ENCODE measurements around the gene CCDC51. TPM values are rescaled to one million over a fixed set of nuclear protein-coding genes. Genes with fewer than 3 reads are reported as not detected.
A peak's percentile ranks its signal among the peaks of the same experiment; 100 is the strongest.

The CCDC51 gene
- total and polyA plus RNA-seq, 10 donors = 8.4 to 22.2 (median 15.0) TPM

DNA sequence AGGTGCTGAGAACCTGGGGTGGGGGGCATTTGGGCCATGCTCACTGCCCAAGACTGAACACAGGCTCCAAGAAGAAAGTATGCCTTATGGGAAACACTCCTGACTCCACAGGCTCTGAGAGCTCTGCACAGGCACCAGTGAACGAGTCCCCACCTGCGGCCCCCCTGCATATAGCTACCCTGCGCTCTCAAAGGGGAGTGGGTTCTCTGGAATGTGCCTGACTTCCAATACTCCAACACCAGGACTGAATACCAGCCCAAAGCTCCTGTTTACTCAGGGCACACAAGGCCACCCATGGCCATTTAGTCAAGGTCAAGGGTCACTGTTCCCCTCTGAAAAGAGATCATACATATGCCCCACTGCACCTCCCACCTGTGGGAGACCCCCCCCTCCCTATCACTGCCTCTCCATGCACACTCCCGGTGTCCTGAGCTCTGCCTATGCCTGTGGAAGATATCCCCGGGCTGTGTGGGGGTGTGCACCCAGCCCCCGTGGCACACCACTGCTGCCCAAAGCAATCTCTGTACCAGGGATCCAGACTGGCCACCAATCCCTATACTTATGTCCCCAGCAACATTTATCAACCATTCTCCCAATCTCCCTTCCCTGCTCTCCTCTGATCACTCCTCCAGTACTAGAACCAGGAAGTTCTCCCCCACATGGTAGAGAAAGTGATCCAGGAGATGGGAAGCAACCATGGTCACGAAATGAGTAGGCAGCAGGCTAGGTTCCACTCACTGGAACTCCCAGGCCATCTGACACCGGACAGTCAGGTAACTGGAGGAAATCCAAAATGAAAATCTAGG is 8.5 kb downstream of the CCDC51 start:
- Histone ChIP-seq H3K36me3 (peaks cover 0 to 34% (median 18%) of the 10 kb centered on the region in 6 donors), H3K4me3 (no peak overlapping the region), H3K27me3 (replicated peaks in 1 of 7) (peaks cover 0 to 25% (median 9%) of the 10 kb centered on the region in 7 donors), H3K9me3 (no peaks in the 10 kb centered on the region), H3K27ac (peak overlapping the region in 5 of 8 donors; percentile 4 to 89 (median 85)), H3K4me1 (peaks cover 15 to 96% (median 63%) of the 10 kb centered on the region in 6 donors)
- TF ChIP-seq, protein P1, sequence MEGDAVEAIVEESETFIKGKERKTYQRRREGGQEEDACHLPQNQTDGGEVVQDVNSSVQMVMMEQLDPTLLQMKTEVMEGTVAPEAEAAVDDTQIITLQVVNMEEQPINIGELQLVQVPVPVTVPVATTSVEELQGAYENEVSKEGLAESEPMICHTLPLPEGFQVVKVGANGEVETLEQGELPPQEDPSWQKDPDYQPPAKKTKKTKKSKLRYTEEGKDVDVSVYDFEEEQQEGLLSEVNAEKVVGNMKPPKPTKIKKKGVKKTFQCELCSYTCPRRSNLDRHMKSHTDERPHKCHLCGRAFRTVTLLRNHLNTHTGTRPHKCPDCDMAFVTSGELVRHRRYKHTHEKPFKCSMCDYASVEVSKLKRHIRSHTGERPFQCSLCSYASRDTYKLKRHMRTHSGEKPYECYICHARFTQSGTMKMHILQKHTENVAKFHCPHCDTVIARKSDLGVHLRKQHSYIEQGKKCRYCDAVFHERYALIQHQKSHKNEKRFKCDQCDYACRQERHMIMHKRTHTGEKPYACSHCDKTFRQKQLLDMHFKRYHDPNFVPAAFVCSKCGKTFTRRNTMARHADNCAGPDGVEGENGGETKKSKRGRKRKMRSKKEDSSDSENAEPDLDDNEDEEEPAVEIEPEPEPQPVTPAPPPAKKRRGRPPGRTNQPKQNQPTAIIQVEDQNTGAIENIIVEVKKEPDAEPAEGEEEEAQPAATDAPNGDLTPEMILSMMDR (IDR thresholded peaks at IDR 0.05 in 8 of 11, conservative IDR thresholded peaks at IDR 0.05 in 3 of 11) = no peak
- no peak for TF ChIP-seq POLR2AphosphoS5 (IDR thresholded peaks at IDR 0.05)
- no peak for TF ChIP-seq POLR2A (IDR thresholded peaks at IDR 0.05)
- intact Hi-C loops (cut with DNase I; ENCODE audit: low total_unique reads) = loop anchor here (10.0 kb wide), 1 partner anchor 157 kb away; no protein-coding TSS in a partner anchor
- WGBS, 5 donors = 83 to 95% (median 88%) methylated on average over 7 to 8 of the region's 8 CpGs
- peak; percentile 43 for DNase-seq

DNA sequence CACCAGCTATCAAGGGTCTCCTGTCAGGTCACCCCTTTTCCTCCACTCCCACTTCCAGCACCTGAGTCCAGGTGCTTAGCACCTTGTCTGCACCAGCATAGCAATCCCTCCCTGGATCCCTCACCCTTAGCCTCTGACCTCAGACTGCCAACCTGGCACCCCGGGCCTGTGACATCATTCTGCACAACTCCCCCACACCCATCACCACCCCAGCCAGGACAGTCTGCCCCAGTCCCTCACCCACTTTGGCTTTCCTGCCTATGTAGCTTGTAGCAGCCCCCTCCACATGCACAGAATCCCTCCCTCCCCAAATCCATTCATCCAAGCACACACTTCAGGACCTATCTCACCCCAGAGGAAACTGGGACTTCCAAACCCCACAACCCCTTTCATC is 9.2 kb downstream of the CCDC51 start:
- intact Hi-C loops (cut with DNase I; ENCODE audit: low total_unique reads) = loop anchor here (10.0 kb wide), 1 partner anchor 156 kb away; no protein-coding TSS in a partner anchor
- H3K4me3 ChIP-seq = peak overlapping the region in 1 of 8 donors; percentile 82
- H3K27ac ChIP-seq = peak overlapping the region in 5 of 8 donors; percentile 82 to 89 (median 86)
- 85 to 95% (median 90%) methylated on average over 1 of the region's 1 CpG for WGBS, 5 donors
- peaks cover 0 to 34% (median 18%) of the 10 kb centered on the region in 6 donors for H3K36me3 ChIP-seq
- H3K9me3 ChIP-seq = no peaks in the 10 kb centered on the region
- H3K27me3 ChIP-seq (replicated peaks in 1 of 7) = peaks cover 0 to 25% (median 9%) of the 10 kb centered on the region in 7 donors
- no peak for DNase-seq
- TF ChIP-seq POLR2A (IDR thresholded peaks at IDR 0.05) (no peak), POLR2AphosphoS5 (IDR thresholded peaks at IDR 0.05) (no peak)
- TF ChIP-seq, protein P1 (IDR thresholded peaks at IDR 0.05 in 8 of 11, conservative IDR thresholded peaks at IDR 0.05 in 3 of 11) = no peak
- H3K4me1 ChIP-seq = peaks cover 10 to 96% (median 59%) of the 10 kb centered on the region in 6 donors

DNA sequence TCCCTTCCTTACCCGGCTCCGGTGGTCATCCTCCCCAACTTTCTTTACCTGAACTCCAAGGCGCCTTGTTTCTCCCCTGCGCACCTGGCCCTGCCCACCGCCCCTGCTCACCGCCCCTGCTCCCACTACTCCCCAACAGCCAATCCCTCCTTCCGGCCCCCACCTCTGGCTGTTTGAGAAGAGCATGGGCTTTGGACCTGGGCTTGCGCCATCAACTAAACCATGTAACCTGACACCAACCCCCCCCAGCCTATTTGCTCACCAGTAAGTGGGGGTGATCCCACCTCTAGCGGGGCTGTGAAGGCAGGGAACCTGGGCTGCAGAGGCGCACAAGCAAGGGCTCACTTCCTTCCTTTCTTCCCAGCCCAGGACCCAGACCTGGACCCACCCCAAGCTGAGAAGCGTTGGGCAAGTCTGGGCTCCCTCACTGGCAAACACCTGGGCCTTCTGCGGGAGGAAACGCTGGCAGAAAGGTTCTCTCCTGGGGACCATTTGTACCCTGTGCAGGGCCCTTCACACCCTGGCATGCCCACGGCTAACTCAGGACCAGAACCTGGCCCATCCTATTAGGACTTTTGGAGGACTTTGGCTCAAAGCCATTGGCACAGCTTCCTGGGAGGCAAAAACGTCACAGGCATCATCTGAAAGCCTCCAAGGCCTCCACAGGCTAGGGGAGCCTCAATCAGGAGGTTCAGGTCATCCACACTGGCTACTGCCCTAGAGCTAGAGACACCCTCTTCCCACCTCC is 9.8 kb downstream of the CCDC51 start, which contains the start of gene PLXNB1:
Gene PLXNB1 (minus strand): TSS at position 127 of the 748 bp plus-strand sequence. CDS start 5,475 bp downstream, outside the sequence.
- intact Hi-C loops (cut with DNase I; ENCODE audit: low total_unique reads) = loop anchor here (10.0 kb wide), 1 partner anchor 155 kb away; no protein-coding TSS in a partner anchor
- Histone ChIP-seq H3K36me3 (peaks cover 0 to 34% (median 18%) of the 10 kb centered on the region in 6 donors), H3K4me1 (peaks cover 8 to 95% (median 57%) of the 10 kb centered on the region in 6 donors), H3K27ac (peak within 1 kb of the TSS; percentile 70 to 89 (median 86)), H3K4me3 (peak within 1 kb of the TSS; percentile 70 to 83 (median 76)), H3K27me3 (replicated peaks in 1 of 7) (peaks cover 0 to 25% (median 9%) of the 10 kb centered on the region in 7 donors), H3K9me3 (no peaks in the 10 kb centered on the region)
- peak; percentile 73 for DNase-seq
- 17 to 25% (median 20%) methylated on average over 13 to 15 of the region's 15 CpGs for whole genome bisulfite sequencing, 5 donors
- TF ChIP-seq POLR2AphosphoS5 (IDR thresholded peaks at IDR 0.05) (peak in 1 of 3 donors; percentile 13), POLR2A (IDR thresholded peaks at IDR 0.05) (no peak)
- TF ChIP-seq, protein P1 (IDR thresholded peaks at IDR 0.05 in 8 of 11, conservative IDR thresholded peaks at IDR 0.05 in 3 of 11) = no peak
